GM13976 (cell line): Measurements from ENCODE around the gene LGI2.

Source experiments
- DNase-seq: peaks from one replicate; pipeline ENCODE4 v3.0.0; 2012; ENCODE audit warnings: low spot score
- in situ Hi-C: fragments of 300-500 bp; cut with MboI; formaldehyde crosslinking; loops from one replicate; pipeline ENCODE4 v1.12.0; 2022; ENCODE audit warnings: low sequenced_read_pairs, mixed read lengths, inconsistent platforms; ENCODE audit not compliant: unreplicated experiment
- TF ChIP-seq, protein P1 (sequence below): IDR thresholded peaks from 2 replicates; pipeline ENCODE4 v1.5.1; 2012; ENCODE audit warnings: borderline replicate concordance, mild to moderate bottlenecking; ENCODE audit not compliant: insufficient read depth; ENCODE audit errors: extremely low read depth, missing control alignments, control extremely low read depth

LGI2 gene

DNA sequence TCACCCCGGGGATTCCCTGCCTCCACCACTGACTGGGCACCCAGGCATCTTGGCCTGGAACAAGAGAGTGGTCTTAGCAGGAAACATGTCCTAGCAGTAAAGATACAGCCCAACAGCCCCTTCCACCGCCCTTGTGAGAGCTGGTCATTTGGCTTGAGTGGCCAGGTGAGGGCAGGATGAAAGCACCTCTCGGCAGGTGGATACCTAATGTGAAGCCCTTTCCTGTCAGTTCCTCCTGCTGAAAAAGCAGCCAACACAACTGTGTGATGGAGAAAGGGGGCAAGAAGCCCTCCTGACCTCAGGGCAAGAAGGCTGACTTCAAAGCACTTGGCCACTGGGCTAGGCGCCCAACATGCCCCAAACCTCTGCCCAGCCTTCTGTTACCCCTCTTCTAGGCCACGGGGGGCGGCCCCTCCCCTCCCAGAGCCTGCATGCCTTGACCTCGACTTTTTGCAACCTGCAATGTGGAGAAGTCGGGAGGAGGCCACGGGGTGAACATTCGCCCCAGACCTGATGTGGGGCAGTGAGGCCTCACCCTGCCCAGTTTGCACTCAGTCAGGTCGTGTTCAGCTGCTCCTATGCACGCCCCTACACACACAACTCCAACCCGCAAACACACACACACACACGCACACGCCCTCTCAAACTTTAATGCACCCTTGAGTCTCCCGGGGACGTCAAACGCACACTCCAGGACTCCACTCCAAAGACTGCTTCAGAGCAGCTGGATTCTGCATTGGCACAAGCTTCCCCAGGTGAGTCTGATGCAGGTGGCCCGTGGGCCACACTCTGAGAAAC lies 1.1 kb downstream of the LGI2 start:
- in situ Hi-C loops: no loop called here
- TF ChIP-seq, protein P1, sequence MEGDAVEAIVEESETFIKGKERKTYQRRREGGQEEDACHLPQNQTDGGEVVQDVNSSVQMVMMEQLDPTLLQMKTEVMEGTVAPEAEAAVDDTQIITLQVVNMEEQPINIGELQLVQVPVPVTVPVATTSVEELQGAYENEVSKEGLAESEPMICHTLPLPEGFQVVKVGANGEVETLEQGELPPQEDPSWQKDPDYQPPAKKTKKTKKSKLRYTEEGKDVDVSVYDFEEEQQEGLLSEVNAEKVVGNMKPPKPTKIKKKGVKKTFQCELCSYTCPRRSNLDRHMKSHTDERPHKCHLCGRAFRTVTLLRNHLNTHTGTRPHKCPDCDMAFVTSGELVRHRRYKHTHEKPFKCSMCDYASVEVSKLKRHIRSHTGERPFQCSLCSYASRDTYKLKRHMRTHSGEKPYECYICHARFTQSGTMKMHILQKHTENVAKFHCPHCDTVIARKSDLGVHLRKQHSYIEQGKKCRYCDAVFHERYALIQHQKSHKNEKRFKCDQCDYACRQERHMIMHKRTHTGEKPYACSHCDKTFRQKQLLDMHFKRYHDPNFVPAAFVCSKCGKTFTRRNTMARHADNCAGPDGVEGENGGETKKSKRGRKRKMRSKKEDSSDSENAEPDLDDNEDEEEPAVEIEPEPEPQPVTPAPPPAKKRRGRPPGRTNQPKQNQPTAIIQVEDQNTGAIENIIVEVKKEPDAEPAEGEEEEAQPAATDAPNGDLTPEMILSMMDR: no peak
- DNase-seq: no peak

DNA sequence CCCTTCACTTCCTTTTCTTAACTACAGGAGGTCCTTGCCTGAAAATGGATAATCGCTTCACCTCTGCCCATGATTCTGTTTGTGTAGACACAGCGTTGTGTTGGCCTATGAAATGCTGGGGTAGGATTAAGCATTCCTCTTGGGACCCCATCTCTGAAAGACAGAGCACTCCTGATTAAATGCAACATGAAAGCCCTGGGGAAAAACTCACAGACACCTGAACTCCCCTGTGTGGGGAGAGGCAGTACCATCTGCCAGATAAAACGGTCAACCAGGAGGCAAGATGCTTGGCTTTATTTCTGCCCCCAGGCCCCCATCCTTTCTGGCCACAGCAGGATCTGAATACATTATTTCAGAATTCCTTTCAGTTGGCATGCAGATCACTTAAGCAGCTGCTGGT lies 1.9 kb downstream of the LGI2 start:
- in situ Hi-C loops: no loop called here
- no peak for DNase-seq
- TF ChIP-seq, protein P1: no peak

DNA sequence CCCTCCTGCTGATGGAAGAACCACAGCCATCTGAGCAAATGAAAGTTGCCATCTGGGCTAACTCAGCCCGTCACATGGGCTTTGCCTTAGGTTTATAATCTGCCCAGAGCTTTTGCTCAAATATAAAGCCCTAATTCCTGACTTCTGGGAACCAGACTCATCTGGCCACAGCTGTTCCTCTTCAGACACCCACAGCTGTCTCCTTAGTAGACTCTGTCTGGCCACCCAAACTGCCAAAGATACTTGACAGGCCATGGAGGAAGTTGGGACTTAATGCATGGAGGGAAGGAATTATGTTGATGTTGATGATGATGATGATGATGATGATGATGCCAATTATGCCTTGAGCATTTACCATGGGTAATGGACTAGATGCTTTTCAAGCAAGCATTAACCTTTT lies 8.0 kb downstream of the LGI2 start:
- in situ Hi-C loops: no loop called here
- TF ChIP-seq, protein P1: no peak
- no peak for DNase-seq

DNA sequence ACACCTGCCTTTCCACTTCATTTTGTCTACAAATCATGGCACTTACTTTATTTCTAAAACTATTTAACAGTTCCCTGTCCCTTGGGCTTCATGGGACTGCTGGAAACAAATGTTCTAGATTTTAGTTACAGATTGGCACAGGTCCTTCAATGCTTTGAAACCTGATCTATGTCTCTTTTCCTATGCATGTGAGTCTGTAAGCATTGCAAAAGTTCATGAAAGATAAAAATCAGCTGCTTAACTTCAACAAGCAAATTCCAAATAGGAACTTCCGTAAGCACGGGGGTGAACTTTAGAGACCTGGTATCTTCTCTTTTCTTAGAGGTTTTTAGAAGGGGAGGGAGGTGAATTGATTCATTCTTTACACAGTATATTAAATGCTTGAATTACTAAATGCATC lies 9.5 kb downstream of the LGI2 start:
- in situ Hi-C loops: no loop called here
- TF ChIP-seq, protein P1: no peak
- DNase-seq: no peak

DNA sequence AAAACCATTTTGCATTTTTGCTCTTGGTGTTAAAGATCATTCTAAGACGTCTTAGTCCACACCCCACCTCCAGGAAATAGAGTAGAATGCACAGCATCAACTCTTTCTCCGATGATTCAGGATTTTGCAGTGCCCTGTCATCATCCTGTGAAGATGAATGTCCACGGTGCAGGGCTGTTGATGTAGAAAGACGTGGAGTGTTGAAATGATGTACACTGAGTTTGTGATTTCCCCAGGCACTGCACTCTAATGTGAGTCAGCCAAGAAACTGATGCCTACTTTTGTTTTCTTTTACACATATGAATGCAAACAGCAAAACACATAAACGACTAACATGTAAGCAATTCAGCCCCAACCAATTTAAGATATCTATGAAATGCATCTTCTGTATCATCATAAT lies 10.5 kb downstream of the LGI2 start:
- no peak for DNase-seq
- in situ Hi-C loops: no loop called here
- TF ChIP-seq, protein P1: no peak

DNA sequence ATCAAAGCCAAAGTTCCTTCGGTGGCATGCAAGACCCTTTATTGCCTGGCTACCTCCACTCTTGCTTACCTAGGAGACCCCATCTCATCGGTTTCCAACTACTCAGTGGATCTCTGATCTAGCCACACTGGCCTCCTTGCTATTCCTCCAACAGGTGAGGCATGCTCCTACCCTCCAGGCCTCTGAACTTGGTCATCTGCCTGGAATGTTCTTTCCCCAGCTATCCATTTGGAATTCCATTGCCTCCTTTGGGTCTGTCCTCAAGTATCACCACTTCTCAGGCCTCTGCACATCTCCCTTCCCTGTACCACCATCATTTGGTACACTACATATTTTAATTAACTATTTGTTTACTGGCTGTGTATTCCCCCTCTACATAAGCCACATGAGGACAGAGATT lies 11.2 kb downstream of the LGI2 start:
- in situ Hi-C loops: no loop called here

More for the DNA sequence above, 11.2 kb downstream of the LGI2 start:
- no peak for DNase-seq
- TF ChIP-seq, protein P1: no peak
